ENCODE measurements around the gene GATA6.

DNA sequence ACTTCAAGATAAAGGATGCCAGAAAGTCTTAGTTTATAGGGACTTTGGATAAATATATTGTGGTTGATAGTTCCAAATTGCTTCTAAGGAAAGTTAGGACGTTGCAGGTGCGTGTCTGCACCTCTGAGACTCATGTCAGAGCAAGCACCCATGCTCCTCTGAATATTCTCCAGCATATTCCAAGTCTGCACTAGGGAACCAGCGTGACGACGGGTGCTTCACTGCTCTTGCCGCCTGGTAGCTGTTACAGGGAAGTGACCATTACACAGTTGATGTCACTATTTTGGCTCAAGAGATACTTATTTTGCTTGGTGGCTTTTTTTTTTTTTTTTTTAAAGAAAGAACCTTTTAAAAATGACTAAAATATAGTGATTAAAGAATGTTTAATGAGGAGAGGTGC, 35.6 kb downstream of the GATA6 start:
- TF ChIP-seq, protein P1, sequence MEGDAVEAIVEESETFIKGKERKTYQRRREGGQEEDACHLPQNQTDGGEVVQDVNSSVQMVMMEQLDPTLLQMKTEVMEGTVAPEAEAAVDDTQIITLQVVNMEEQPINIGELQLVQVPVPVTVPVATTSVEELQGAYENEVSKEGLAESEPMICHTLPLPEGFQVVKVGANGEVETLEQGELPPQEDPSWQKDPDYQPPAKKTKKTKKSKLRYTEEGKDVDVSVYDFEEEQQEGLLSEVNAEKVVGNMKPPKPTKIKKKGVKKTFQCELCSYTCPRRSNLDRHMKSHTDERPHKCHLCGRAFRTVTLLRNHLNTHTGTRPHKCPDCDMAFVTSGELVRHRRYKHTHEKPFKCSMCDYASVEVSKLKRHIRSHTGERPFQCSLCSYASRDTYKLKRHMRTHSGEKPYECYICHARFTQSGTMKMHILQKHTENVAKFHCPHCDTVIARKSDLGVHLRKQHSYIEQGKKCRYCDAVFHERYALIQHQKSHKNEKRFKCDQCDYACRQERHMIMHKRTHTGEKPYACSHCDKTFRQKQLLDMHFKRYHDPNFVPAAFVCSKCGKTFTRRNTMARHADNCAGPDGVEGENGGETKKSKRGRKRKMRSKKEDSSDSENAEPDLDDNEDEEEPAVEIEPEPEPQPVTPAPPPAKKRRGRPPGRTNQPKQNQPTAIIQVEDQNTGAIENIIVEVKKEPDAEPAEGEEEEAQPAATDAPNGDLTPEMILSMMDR (IDR thresholded peaks at IDR 0.05) = no peak
- no peak for TF ChIP-seq POLR2A (IDR thresholded peaks at IDR 0.05)

Measured in body of pancreas (tissue), 4 donors.